Kidney tubule cell (primary cell): Measurements from ENCODE around the gene CCDC15.
"Not testable (repeated sequence)": the region's sequence is repeated elsewhere in the genome, so short reads cannot be mapped to it uniquely, and the experiment has no call there.

Experiments
- DNase-seq: peaks from one replicate; pipeline ENCODE4 v3.0.0-alpha.2; 2018; ENCODE audit warnings: low spot score

Gene CCDC15

GRCh38 chr11:125082611-125083311 is 128.8 kb downstream of the CCDC15 start:
- peak; percentile 69 for DNase-seq

GRCh38 chr11:125083312-125084056 is 129.5 kb downstream of the CCDC15 start:
- no peak for DNase-seq

GRCh38 chr11:125084057-125084416 is 130.0 kb downstream of the CCDC15 start:
- DNase-seq: no peak

GRCh38 chr11:125084761-125085231 is 130.8 kb downstream of the CCDC15 start:
- DNase-seq: no peak

GRCh38 chr11:125085301-125086081 is 131.5 kb downstream of the CCDC15 start:
- DNase-seq: no peak

- no peak for DNase-seq
These were observed 132.8 kb downstream of the CCDC15 start for GRCh38 chr11:125086633-125087296.

GRCh38 chr11:125088123-125088522 is 134.1 kb downstream of the CCDC15 start:
- DNase-seq: no peak

DNA sequence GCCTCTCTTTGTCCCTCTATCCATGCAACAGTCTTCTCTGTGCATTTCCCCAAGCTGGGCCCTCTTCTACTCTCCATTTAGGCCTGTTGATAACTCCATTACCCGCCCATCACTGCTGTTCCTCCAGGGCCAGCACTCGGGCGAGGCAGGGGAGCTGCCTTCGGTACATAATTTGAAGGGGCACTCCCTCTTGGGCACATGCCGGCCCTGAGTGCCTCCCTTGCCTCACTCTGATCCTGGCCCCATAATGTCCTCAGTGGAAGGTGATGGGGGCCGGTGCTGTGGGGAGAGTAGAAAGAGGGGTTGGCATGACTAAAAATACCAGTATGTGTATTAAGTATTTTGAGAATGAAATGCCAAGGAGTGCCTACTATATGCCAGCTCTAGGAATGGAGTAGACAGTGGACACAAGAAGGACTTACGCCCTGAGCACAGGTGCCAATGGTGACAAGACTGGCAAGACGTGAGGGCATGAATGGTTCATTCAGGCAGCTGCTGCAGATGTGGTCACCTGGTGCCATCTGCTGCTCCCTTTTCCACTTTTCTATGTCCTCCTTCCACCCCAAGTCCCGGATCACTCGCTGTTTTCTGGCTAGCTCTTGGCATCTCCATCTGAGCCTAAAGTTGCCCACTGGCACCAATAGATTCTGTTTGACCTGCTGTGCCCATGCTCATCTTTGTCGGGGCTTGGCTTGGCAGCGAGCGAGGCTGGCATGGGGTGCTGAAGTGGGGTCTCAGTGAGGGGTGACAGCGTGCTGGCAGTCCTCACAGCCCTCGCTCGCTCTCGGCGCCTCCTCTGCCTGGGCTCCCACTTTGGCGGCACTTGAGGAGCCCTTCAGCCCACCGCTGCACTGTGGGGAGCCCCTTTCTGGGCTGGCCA is 134.8 kb downstream of the CCDC15 start:
- DNase-seq: no peak

GRCh38 chr11:125089481-125089880 is 135.5 kb downstream of the CCDC15 start:
- not testable (repeated sequence) for DNase-seq

- DNase-seq: not testable (repeated sequence)
These were observed 136.1 kb downstream of the CCDC15 start for GRCh38 chr11:125090151-125090550.

- no peak for DNase-seq
These were observed 136.8 kb downstream of the CCDC15 start for GRCh38 chr11:125090816-125091215.
